Thoracic aorta (tissue), 2 donors: Measurements from ENCODE around the gene MRO. TPM values are rescaled to one million over a fixed set of nuclear protein-coding genes. Genes with fewer than 3 reads are reported as not detected.
A peak's percentile ranks its signal among the peaks of the same experiment; 100 is the strongest.

ENCODE experiments used
- ATAC-seq: fragments of 150-250 bp; one replicate; pipeline ENCODE4 v1.8.0; 2017; ENCODE audit warnings: low read depth; ENCODE audit not compliant: insufficient number of reproducible peaks, low FRiP score
- DNase-seq: peaks from one replicate; pipeline ENCODE4 v3.0.0-alpha.2; 2020; ENCODE audit warnings: low spot score
- H3K27ac ChIP-seq, 2 donors: fragments of 200-600 bp; sonication (generic); 1 replicate in 1 of 2; 2 replicates in 1 of 2; pipeline ENCODE4 v1.5.1; 2016; ENCODE audit warnings: mild to moderate bottlenecking in 2 of 2, moderate library complexity in 2 of 2
- H3K27me3 ChIP-seq: fragments of 200-600 bp; sonication (generic); replicated peaks from 2 replicates; pipeline ENCODE4 v1.6.0; 2016; ENCODE audit warnings: mild to moderate bottlenecking; ENCODE audit not compliant: insufficient read depth
- H3K36me3 ChIP-seq: fragments of 200-600 bp; sonication (generic); one replicate; pipeline ENCODE4 v1.5.1; 2016
- H3K4me1 ChIP-seq, 2 donors: fragments of 200-600 bp; sonication (generic); 1 replicate in 1 of 2; 2 replicates in 1 of 2; pipeline versions ENCODE4 v1.5.1 to v1.6.0; 2016; ENCODE audit warnings: low read depth in 2 of 2, mild to moderate bottlenecking in 1 of 2; ENCODE audit not compliant: control insufficient read depth in 1 of 2
- H3K4me3 ChIP-seq: fragments of 200-600 bp; sonication (generic); 2 replicates; pipeline ENCODE4 v1.5.1; 2016; ENCODE audit warnings: mild to moderate bottlenecking
- H3K9me3 ChIP-seq: fragments of 200-600 bp; sonication (generic); 2 replicates; pipeline ENCODE4 v1.5.1; 2016
- total RNA-seq, 2 donors: library from RNA; depleted of rRNA; stranded (reverse); fragments of >200 nt; gene quantifications; one replicate each; pipeline versions ENCODE4 v1.1.0 to v1.2.3, GENCODE V29; 2016
- TF ChIP-seq, protein P1 (sequence below): fragments of 200-600 bp; sonication (generic); IDR thresholded peaks from one replicate; pipeline ENCODE4 v1.5.1; 2019; ENCODE audit warnings: antibody characterized with exemption

MRO gene
- total RNA-seq, 2 donors from 2014 or later = 1.1 to 6.3 TPM

DNA sequence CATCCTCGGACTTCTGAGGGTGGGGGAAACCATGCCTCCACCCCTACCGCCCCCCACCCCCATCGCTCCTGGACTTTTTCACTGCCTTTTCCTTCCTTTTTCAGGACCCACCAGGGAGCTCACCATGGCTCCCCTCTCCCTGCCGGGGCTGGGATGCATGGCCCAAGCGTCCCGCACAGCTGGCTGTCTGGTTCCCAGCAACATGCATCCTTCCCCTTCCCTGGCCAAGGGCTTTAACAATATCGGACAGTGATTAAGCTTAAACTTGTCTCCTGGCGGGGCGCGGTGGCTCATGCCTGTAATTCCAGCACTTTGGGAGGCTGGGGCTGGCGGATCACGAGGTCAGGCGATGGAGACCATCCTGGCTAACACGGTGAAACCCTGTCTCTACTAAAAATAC, 44.1 kb downstream of the MRO start:
- H3K4me1 ChIP-seq = no peaks in the 10 kb centered on the region
- ATAC-seq (no peak), DNase-seq (no peak)
- no peaks in the 10 kb centered on the region for H3K27me3 ChIP-seq
- peaks cover 1% of the 10 kb centered on the region for H3K9me3 ChIP-seq
- H3K36me3 ChIP-seq = no peaks in the 10 kb centered on the region
- H3K4me3 ChIP-seq = no peak overlapping the region
- TF ChIP-seq, protein P1, sequence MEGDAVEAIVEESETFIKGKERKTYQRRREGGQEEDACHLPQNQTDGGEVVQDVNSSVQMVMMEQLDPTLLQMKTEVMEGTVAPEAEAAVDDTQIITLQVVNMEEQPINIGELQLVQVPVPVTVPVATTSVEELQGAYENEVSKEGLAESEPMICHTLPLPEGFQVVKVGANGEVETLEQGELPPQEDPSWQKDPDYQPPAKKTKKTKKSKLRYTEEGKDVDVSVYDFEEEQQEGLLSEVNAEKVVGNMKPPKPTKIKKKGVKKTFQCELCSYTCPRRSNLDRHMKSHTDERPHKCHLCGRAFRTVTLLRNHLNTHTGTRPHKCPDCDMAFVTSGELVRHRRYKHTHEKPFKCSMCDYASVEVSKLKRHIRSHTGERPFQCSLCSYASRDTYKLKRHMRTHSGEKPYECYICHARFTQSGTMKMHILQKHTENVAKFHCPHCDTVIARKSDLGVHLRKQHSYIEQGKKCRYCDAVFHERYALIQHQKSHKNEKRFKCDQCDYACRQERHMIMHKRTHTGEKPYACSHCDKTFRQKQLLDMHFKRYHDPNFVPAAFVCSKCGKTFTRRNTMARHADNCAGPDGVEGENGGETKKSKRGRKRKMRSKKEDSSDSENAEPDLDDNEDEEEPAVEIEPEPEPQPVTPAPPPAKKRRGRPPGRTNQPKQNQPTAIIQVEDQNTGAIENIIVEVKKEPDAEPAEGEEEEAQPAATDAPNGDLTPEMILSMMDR = no peak
- no peak overlapping the region for H3K27ac ChIP-seq

DNA sequence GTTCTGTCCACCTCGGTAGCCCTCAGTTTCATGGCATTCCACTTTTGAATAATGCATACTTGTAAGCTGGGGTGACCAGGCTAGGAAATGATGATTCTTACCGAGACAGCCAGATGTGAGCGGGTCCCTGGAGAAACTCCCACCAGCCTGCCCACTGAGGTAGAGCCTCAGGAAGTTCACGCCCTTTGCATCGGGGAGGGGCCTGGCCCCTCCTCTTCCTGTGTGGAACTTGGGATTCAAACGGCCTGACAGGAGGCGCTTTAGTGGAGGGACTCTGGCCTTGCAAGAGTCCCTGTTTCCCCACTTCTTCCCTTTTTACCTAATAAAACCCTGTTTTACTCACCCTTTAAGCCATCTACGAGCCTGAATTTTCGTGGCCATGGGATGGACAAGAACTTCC, 44.6 kb downstream of the MRO start:
- Histone ChIP-seq H3K36me3 (no peaks in the 10 kb centered on the region), H3K27me3 (no peaks in the 10 kb centered on the region), H3K9me3 (peaks cover 5% of the 10 kb centered on the region), H3K4me3 (no peak overlapping the region), H3K27ac (no peak overlapping the region), H3K4me1 (no peaks in the 10 kb centered on the region)
- ATAC-seq = no peak
- DNase-seq = no peak
- TF ChIP-seq, protein P1 = no peak

DNA sequence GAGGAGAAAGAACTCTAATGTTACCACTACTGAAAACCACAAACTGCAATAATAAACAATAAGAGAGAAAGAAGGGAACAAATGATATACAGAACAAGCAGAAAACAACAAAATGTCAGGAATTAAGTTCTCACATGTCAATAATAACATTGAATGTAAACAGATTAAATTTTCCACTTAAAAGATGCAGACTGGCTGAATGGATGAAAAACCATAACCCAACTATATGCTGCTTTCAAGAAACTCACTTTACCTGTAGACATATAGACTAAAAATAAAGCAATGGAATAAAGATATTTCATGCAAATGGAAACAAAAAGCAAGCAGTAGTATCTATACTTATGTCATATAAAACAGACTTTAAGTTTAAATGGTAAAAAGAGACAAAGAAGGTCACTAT, 50.4 kb downstream of the MRO start:
- no peaks in the 10 kb centered on the region for H3K4me1 ChIP-seq
- no peak overlapping the region for H3K4me3 ChIP-seq
- ATAC-seq (no peak), DNase-seq (no peak)
- no peaks in the 10 kb centered on the region for H3K36me3 ChIP-seq
- peaks cover 18% of the 10 kb centered on the region for H3K9me3 ChIP-seq
- TF ChIP-seq, protein P1 = no peak
- no peaks in the 10 kb centered on the region for H3K27me3 ChIP-seq
- no peak overlapping the region for H3K27ac ChIP-seq

DNA sequence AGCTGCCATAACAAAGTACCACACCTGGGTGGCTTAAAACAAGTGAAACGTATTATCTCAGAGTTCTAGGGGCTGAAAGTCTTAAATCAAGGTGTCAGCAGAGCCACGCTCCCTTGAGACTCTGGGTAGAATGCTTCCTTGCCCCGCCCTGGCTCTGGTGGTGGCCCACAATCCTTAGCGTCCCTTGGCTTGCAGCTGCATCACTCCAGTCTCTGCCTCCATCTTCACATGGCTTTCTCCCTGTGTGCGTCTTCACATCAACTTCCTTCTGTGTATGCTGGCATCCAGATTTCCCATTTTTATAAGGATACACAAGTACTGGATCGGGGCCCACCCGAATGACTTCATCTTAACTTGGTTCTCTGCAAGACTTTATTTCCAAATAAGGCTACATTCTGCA, 62.5 kb downstream of the MRO start:
- no peak for ATAC-seq

DNA sequence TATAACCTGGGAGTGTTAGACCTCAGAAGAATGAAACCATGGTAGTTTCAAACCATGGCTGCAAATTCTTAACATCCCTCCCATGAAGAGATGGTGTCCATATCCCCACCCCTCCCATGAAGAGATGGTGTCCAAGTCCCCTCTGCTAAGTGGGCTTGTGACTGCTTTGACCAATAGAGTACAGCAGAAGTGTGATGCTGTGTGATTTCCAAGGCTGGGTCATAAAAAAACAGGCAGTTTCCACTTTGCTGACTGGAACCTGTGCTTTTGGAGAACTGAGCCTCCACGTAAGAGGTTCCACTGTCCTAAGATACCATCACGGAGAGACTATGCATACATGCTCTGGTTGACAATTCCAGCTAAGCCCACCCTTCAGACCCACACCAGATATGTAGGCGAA, 65.5 kb downstream of the MRO start:
- TF ChIP-seq, protein P1 = no peak

More for the DNA sequence above, 62.5 kb downstream of the MRO start:
- TF ChIP-seq, protein P1 = no peak
- no peaks in the 10 kb centered on the region for H3K9me3 ChIP-seq
- peaks cover 0 to 13% of the 10 kb centered on the region in 2 donors for H3K4me1 ChIP-seq
- no peak overlapping the region for H3K4me3 ChIP-seq
- DNase-seq = no peak
- H3K27ac ChIP-seq = peak overlapping the region; percentile 42 to 44
- no peaks in the 10 kb centered on the region for H3K27me3 ChIP-seq
- H3K36me3 ChIP-seq = no peaks in the 10 kb centered on the region

More for the DNA sequence above, 65.5 kb downstream of the MRO start:
- no peak for ATAC-seq
- no peaks in the 10 kb centered on the region for H3K27me3 ChIP-seq
- H3K4me1 ChIP-seq = peaks cover 0 to 13% of the 10 kb centered on the region in 2 donors
- H3K27ac ChIP-seq = no peak overlapping the region
- H3K4me3 ChIP-seq = no peak overlapping the region
- no peaks in the 10 kb centered on the region for H3K36me3 ChIP-seq
- no peaks in the 10 kb centered on the region for H3K9me3 ChIP-seq
- DNase-seq = no peak
